Keratinocyte (primary cell): Measurements from ENCODE around the gene MADD. TPM values are rescaled to one million over a fixed set of nuclear protein-coding genes. Genes with fewer than 3 reads are reported as not detected.

Experiments used
- DNase-seq: peaks from one replicate; pipeline ENCODE4 v3.0.0-alpha.2; 2011; ENCODE audit warnings: low read depth, missing footprints, low spot score
- FAIRE-seq: peaks from 2 replicates; lab custom pipeline; 2011; peaks lifted over from hg19 to GRCh38; lab: Jason Lieb, UNC
- H2AFZ ChIP-seq: 2 replicates; pipeline ENCODE4 v1.6.0; 2012; ENCODE audit warnings: low read length, control low read depth, inconsistent platforms; ENCODE audit not compliant: control insufficient read depth
- H3K27ac ChIP-seq: 2 replicates; pipeline ENCODE4 v1.5.1; 2011; ENCODE audit warnings: low read length; ENCODE audit not compliant: control insufficient read depth, insufficient read depth
- H3K27me3 ChIP-seq: 3 replicates; pipeline ENCODE4 v1.6.0; 2011; ENCODE audit warnings: low read length; ENCODE audit not compliant: control insufficient read depth, insufficient read depth; ENCODE audit errors: extremely low read depth
- H3K36me3 ChIP-seq, 2 experiments: 2 replicates in 1 of 2; 3 replicates in 1 of 2; pipeline ENCODE4 v1.5.1; 2011; ENCODE audit warnings: low read length in 2 of 2, mild to moderate bottlenecking in 1 of 2; ENCODE audit not compliant: control insufficient read depth in 2 of 2, insufficient read depth in 2 of 2; ENCODE audit errors: extremely low read depth in 1 of 2
- H3K4me1 ChIP-seq: 3 replicates; pipeline ENCODE4 v1.5.1; 2011; ENCODE audit warnings: low read length; ENCODE audit not compliant: control insufficient read depth, insufficient read depth; ENCODE audit errors: extremely low read depth
- H3K4me2 ChIP-seq: 3 replicates; pipeline ENCODE4 v1.6.0; 2011; ENCODE audit warnings: low read depth, low read length; ENCODE audit not compliant: control insufficient read depth, insufficient read depth; ENCODE audit errors: extremely low read depth
- H3K4me3 ChIP-seq, 3 experiments: fragments of 200-600 bp in 1 of 3; sonication (generic) in 1 of 3; 2 replicates in 2 of 3; 3 replicates in 1 of 3; pipeline ENCODE4 v1.5.1; 2011 to 2016; ENCODE audit warnings: low read length in 3 of 3, mild to moderate bottlenecking in 3 of 3, control low read depth in 2 of 3, inconsistent platforms in 1 of 3, low read depth in 1 of 3, mixed read lengths in 1 of 3, mixed run types in 1 of 3, moderate library complexity in 1 of 3; ENCODE audit not compliant: control insufficient read depth in 2 of 3, insufficient read depth in 2 of 3; ENCODE audit errors: extremely low read depth in 1 of 3
- H3K79me2 ChIP-seq: 2 replicates; pipeline ENCODE4 v1.6.0; 2012; ENCODE audit warnings: low read length; ENCODE audit not compliant: control insufficient read depth, insufficient read depth
- H3K9ac ChIP-seq: 3 replicates; pipeline ENCODE4 v1.6.0; 2011; ENCODE audit warnings: low read length; ENCODE audit not compliant: control insufficient read depth, insufficient read depth; ENCODE audit errors: extremely low read depth
- H3K9me1 ChIP-seq: 3 replicates; pipeline ENCODE4 v1.6.0; 2011; ENCODE audit warnings: low read length; ENCODE audit not compliant: control insufficient read depth, insufficient read depth; ENCODE audit errors: extremely low read depth
- H3K9me3 ChIP-seq: 2 replicates; pipeline ENCODE4 v1.5.1; 2012; ENCODE audit warnings: low read depth, low read length; ENCODE audit not compliant: control insufficient read depth
- H4K20me1 ChIP-seq: 3 replicates; pipeline ENCODE4 v1.6.0; 2011; ENCODE audit warnings: low read length; ENCODE audit not compliant: control insufficient read depth, insufficient read depth; ENCODE audit errors: extremely low read depth
- EZH2 ChIP-seq: IDR thresholded peaks from one replicate; pipeline ENCODE4 v1.6.1; 2012; ENCODE audit warnings: inconsistent platforms, mild to moderate bottlenecking, low read length, moderate library complexity
- dilution Hi-C: fragments of 300-500 bp; cut with MboI; formaldehyde crosslinking; loops from one replicate; pipeline ENCODE4 v1.7.0; 2020; ENCODE audit warnings: low sequenced_read_pairs; ENCODE audit not compliant: extremely low pct_ligation_motif_present
- polyA plus RNA-seq, 5 experiments: library from polyadenylated mRNA; depleted of rRNA in 3 of 5; stranded (reverse) in 3 of 5; stranded (forward) in 1 of 5; unstranded in 1 of 5; fragments of >200 nt; gene quantifications; 1 replicate in 1 of 5; 2 replicates in 3 of 5; 3 replicates in 1 of 5; pipeline versions ENCODE4 v1.2.1 to v1.2.3, GENCODE V29; 2011 to 2012; ENCODE audit warnings: missing spikeins in 2 of 5, low read depth in 1 of 5, low replicate concordance in 1 of 5
- TF ChIP-seq, protein P1 (sequence below), 3 experiments: IDR thresholded peaks in 1 of 3; conservative IDR thresholded peaks in 1 of 3; optimal IDR thresholded peaks in 1 of 3; 2 replicates in 2 of 3; 3 replicates in 1 of 3; pipeline versions ENCODE3 to v1.5.1; 2011; ENCODE audit warnings: low read length in 3 of 3, mild to moderate bottlenecking in 3 of 3, moderate library complexity in 2 of 3, control low read depth in 1 of 3, inconsistent platforms in 1 of 3; ENCODE audit not compliant: insufficient read depth in 2 of 3; ENCODE audit errors: extremely low read depth in 1 of 3

MADD gene
- polyA plus RNA-seq, 1 donor (not counting 4 experiments of a cell fraction or from before 2014, with no cell fraction given): 11.9 TPM

DNA sequence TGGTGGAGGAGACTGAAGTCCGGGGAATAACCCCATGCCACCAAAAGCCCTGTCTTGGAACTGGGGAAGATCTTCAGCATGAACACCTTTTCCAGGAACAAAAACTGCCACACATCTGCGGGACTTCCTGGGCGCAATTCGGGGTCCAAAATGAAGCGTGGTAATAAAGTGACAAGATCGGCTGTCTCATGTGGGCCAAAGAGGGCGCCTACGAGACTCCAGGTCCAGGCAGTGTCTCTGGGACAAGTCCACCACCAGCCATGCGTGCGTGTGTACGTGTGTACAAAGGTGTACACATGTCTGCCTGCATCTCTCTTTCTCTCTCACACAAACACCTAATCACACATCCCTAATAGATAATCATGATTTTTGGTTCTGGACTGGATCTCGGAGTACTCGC lies 91.5 kb downstream of the MADD start:
- H3K27me3 ChIP-seq: no peaks in the 10 kb centered on the region
- DNase-seq: no peak

DNA sequence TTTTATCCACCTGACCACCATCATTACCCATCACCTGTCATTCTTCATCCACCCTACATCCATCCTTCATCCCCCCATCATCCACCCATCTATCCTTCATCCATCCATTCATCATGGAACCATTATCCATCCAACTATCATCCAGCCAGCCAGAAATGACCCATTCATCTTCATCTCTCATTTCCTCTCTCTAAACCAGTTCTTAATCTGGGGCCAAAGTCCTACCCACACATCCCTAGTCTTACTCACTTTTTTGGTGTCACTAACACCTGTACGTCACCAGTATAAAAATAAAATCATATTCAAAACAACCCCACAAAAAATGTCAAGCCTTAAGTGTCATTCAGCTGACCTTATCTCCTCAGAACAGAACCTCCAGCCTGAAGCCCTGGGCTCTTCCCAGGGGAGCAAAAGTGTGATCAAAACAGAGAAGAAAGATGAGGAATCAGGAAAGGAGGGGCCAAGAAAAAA lies 96.1 kb downstream of the MADD start:
- Histone ChIP-seq H3K27me3 (no peaks in the 10 kb centered on the region), H3K36me3 (no peaks in the 10 kb centered on the region), H3K9ac (no peak overlapping the region), H2AFZ (no peak overlapping the region), H3K9me3 (no peaks in the 10 kb centered on the region), H3K79me2 (no peaks in the 10 kb centered on the region), H3K4me1 (no peaks in the 10 kb centered on the region), H3K9me1 (no peaks in the 10 kb centered on the region), H4K20me1 (no peaks in the 10 kb centered on the region), H3K27ac (no peak overlapping the region), H3K4me3 (no peak overlapping the region), H3K4me2 (no peak overlapping the region)
- no peak for DNase-seq
- FAIRE-seq: no peak
- dilution Hi-C loops: no loop called here
- TF ChIP-seq EZH2: no peak
- TF ChIP-seq, protein P1, sequence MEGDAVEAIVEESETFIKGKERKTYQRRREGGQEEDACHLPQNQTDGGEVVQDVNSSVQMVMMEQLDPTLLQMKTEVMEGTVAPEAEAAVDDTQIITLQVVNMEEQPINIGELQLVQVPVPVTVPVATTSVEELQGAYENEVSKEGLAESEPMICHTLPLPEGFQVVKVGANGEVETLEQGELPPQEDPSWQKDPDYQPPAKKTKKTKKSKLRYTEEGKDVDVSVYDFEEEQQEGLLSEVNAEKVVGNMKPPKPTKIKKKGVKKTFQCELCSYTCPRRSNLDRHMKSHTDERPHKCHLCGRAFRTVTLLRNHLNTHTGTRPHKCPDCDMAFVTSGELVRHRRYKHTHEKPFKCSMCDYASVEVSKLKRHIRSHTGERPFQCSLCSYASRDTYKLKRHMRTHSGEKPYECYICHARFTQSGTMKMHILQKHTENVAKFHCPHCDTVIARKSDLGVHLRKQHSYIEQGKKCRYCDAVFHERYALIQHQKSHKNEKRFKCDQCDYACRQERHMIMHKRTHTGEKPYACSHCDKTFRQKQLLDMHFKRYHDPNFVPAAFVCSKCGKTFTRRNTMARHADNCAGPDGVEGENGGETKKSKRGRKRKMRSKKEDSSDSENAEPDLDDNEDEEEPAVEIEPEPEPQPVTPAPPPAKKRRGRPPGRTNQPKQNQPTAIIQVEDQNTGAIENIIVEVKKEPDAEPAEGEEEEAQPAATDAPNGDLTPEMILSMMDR (optimal IDR thresholded peaks at IDR 0.05 in 1 of 3, IDR thresholded peaks at IDR 0.05 in 1 of 3, conservative IDR thresholded peaks at IDR 0.05 in 1 of 3; ENCODE audit: extremely low read depth in 1 of 3, insufficient read depth in 2 of 3, low read length in 3 of 3): no peak

More for the DNA sequence above, 91.5 kb downstream of the MADD start:
- Histone ChIP-seq H3K79me2 (no peaks in the 10 kb centered on the region), H3K9me3 (no peaks in the 10 kb centered on the region), H3K4me2 (no peak overlapping the region), H3K9ac (no peak overlapping the region), H3K27ac (no peak overlapping the region), H2AFZ (no peak overlapping the region), H3K4me1 (no peaks in the 10 kb centered on the region), H3K4me3 (no peak overlapping the region), H4K20me1 (no peaks in the 10 kb centered on the region), H3K9me1 (no peaks in the 10 kb centered on the region), H3K36me3 (no peaks in the 10 kb centered on the region)
- no peak for TF ChIP-seq EZH2
- TF ChIP-seq, protein P1 (optimal IDR thresholded peaks at IDR 0.05 in 1 of 3, IDR thresholded peaks at IDR 0.05 in 1 of 3, conservative IDR thresholded peaks at IDR 0.05 in 1 of 3; ENCODE audit: extremely low read depth in 1 of 3, insufficient read depth in 2 of 3, low read length in 3 of 3): no peak
- FAIRE-seq: no peak
- dilution Hi-C loops: no loop called here
